Measurements from ENCODE around the gene AP4E1. TPM values are rescaled to one million over a fixed set of nuclear protein-coding genes. Genes with fewer than 3 reads are reported as not detected.

The AP4E1 gene
- total and polyA plus RNA-seq, 5 experiments from 2014 or later, result 3.6 to 18.1 (median 4.2) TPM

DNA sequence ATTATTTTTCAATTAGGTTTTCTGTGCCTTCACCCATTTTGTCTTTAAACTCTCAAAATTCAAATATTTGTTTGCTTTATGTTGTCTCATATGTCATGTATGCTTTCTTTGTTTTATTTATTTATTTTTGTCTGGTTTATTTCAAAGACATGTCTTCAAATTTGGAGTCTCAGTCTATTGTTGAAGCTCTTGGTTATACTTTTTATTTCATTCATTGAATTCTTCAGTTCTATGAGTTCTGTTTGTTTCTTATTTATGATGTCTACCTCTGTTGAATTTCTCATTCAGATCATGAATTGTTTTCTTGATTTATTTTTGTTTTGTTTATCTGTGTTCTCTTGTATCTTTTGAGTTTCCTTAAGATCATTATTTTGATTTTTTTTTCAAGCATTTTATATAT is 55.6 kb downstream of the AP4E1 start:
- Mint-ChIP-seq H3K9me3 (peaks cover 27 to 96% (median 71%) of the 10 kb centered on the region in 9 donors), H3K36me3 (peaks cover 72 to 91% (median 79%) of the 10 kb centered on the region in 3 donors)
- POLR2A ChIA-PET, result no interaction called here

DNA sequence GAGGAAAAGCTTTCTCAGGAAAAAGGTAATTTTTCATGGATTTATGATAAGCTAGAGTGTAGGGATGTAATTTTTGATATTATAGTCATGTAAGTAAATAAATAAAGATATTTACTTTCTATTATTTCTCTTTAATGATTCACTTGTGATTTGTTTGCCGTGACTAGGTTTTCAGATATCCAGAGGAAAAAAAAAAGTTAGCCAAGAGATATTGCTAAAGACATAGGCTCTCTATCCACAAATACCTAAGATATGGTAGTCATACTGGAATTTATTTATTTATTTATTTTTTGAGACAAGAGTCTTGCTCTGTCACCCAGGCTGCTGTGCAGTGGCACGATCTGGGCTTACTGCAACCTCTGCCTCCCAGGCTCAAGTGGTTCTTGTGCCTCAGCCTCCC is 59.9 kb downstream of the AP4E1 start:
- POLR2A ChIA-PET, result no interaction called here
- no peak overlapping the region for H3K27ac Mint-ChIP-seq
- H3K9me3 Mint-ChIP-seq, result peaks cover 31 to 90% (median 59%) of the 10 kb centered on the region in 9 donors
- no peaks in the 10 kb centered on the region for H3K27me3 Mint-ChIP-seq
- H3K4me3 Mint-ChIP-seq, result no peak overlapping the region
- peaks cover 70 to 94% (median 85%) of the 10 kb centered on the region in 3 donors for H3K36me3 Mint-ChIP-seq
- ATAC-seq, result no peak
- DNase-seq, result no peak
- peaks cover 0 to 5% (median 0%) of the 10 kb centered on the region in 4 donors for H3K4me1 Mint-ChIP-seq

More for the DNA sequence above, 55.6 kb downstream of the AP4E1 start:
- DNase-seq, result no peak
- ATAC-seq, result no peak
- no peak overlapping the region for H3K4me3 Mint-ChIP-seq
- H3K27ac Mint-ChIP-seq, result no peak overlapping the region
- peaks cover 0 to 2% (median 0%) of the 10 kb centered on the region in 4 donors for H3K4me1 Mint-ChIP-seq
- H3K27me3 Mint-ChIP-seq, result no peaks in the 10 kb centered on the region

DNA sequence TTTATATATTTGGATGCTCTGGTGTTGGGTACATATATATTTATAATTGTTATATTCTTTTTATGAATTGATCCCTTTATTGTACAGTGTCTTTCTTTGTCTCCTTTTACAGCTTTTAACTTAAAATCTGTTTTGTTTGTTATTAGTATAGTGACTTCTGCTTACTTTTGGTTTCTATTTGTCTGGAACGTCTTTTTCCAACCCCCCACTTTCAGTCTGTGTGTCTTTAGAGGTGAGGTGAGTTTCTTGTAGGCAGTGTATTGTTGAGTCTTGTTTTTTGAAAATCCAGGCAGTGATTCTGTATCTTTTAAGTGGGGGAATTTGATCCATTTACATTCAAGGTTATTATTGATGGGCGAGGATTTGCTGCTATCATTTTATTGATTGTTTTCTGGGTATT is 62.0 kb downstream of the AP4E1 start:
- Mint-ChIP-seq H3K9me3 (peaks cover 25 to 73% (median 49%) of the 10 kb centered on the region in 9 donors), H3K27me3 (no peaks in the 10 kb centered on the region), H3K27ac (no peak overlapping the region), H3K4me3 (no peak overlapping the region), H3K4me1 (peaks cover 0 to 5% (median 2%) of the 10 kb centered on the region in 4 donors), H3K36me3 (peaks cover 64 to 95% (median 89%) of the 10 kb centered on the region in 3 donors)
- no peak for DNase-seq
- POLR2A ChIA-PET, result no interaction called here
- ATAC-seq, result no peak

DNA sequence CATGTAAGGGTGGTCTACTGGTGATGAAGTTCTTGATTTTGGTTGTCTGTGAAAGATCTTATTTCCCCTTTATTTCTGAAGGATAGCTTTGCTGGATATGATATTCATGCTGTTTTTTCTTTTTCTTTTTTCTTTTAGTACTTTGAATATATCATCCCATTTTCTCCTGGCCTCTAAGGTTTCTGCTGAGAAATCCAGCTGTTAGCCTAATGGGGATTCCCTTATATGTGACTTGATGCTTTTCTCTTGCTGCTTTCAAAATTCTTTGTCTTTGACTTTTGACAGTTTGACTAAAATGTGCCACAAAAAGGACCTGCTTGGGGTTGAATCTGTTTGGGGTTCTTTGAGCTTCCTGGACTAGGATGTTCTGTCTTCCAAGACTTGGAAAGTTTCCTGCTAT is 62.6 kb downstream of the AP4E1 start:
- Mint-ChIP-seq H3K27me3 (no peaks in the 10 kb centered on the region), H3K4me3 (no peak overlapping the region), H3K9me3 (peaks cover 25 to 67% (median 47%) of the 10 kb centered on the region in 9 donors), H3K4me1 (peaks cover 0 to 7% (median 2%) of the 10 kb centered on the region in 4 donors), H3K36me3 (peaks cover 65 to 94% (median 86%) of the 10 kb centered on the region in 3 donors), H3K27ac (no peak overlapping the region)
- no peak for ATAC-seq
- POLR2A ChIA-PET, result no interaction called here
- no peak for DNase-seq

DNA sequence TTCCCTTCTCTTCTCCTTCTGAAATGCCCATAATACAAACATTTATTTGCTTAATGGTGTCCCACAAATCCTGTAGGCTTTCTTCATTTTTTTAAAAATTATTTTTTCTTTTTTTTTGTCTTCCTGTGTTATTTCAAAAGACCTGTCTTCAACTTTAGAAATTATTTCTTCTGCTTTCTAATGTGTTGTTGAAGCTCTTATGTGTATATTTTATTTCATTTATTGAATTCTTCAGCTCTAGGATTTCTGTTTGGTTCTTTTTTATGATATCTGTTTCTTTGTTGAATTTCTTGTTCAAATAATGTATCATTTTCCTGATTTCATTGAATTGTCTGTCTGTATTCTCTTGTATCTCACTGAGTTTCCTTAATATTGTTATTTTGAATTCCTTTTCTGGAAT is 63.1 kb downstream of the AP4E1 start:
- Mint-ChIP-seq H3K36me3 (peaks cover 65 to 93% (median 85%) of the 10 kb centered on the region in 3 donors), H3K27me3 (no peaks in the 10 kb centered on the region), H3K9me3 (peaks cover 25 to 64% (median 47%) of the 10 kb centered on the region in 9 donors), H3K4me3 (no peak overlapping the region), H3K4me1 (peaks cover 0 to 7% (median 2%) of the 10 kb centered on the region in 4 donors), H3K27ac (peak overlapping the region in 1 of 10 donors; percentile 72)
- ATAC-seq (no peak), DNase-seq (no peak)
- POLR2A ChIA-PET, result no interaction called here

DNA sequence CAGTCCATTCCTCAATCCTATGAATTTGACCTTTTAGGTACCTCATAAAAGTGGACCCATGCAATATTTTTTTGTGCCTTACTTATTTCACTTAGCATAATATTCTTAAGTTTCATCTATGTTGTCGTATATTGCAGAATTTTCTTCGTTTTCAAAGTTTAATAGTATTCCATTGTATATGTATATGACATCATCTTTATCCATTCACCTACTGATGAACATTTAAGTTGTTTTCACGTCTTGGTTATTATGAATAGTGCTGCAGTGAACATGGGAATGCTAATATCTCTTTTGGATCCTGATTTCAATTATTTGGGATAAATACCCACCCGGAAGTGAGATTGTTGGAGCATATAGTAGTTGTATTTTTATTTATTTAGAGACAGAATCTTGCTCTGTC is 65.1 kb downstream of the AP4E1 start:
- Mint-ChIP-seq H3K36me3 (peaks cover 55 to 82% (median 76%) of the 10 kb centered on the region in 3 donors), H3K9me3 (peaks cover 21 to 45% (median 37%) of the 10 kb centered on the region in 9 donors), H3K4me3 (no peak overlapping the region), H3K27me3 (no peaks in the 10 kb centered on the region), H3K27ac (peak overlapping the region in 1 of 10 donors; percentile 69), H3K4me1 (peaks cover 0 to 9% (median 2%) of the 10 kb centered on the region in 4 donors)
- POLR2A ChIA-PET, result no interaction called here
- DNase-seq, result no peak
- ATAC-seq, result no peak

DNA sequence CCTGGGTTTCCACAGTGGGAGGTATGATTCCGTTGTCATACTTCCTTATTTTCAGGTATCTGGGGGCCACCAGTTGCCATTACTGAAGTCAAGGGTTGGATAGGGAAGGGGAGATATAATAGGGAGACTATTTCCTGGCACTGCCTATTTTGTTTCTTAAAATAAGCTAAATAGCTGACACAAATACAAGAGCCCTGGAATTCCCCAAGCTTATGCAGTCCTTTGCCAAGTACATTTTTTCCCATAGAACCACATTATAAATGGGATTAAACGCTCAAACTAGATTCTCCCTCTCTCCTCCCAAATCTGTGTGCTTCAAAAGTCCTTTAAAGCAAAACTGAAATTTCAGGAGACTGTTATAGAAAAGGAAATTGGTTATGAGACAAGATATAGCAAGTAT is 68.7 kb downstream of the AP4E1 start:
- ATAC-seq (no peak), DNase-seq (no peak)
- H3K27ac Mint-ChIP-seq, result no peak overlapping the region
- H3K4me1 Mint-ChIP-seq, result peaks cover 0 to 16% (median 5%) of the 10 kb centered on the region in 4 donors
- POLR2A ChIA-PET, result no interaction called here
- H3K4me3 Mint-ChIP-seq, result no peak overlapping the region
- peaks cover 40 to 78% (median 73%) of the 10 kb centered on the region in 3 donors for H3K36me3 Mint-ChIP-seq
- H3K27me3 Mint-ChIP-seq, result no peaks in the 10 kb centered on the region
- H3K9me3 Mint-ChIP-seq, result peaks cover 0 to 13% (median 9%) of the 10 kb centered on the region in 9 donors

DNA sequence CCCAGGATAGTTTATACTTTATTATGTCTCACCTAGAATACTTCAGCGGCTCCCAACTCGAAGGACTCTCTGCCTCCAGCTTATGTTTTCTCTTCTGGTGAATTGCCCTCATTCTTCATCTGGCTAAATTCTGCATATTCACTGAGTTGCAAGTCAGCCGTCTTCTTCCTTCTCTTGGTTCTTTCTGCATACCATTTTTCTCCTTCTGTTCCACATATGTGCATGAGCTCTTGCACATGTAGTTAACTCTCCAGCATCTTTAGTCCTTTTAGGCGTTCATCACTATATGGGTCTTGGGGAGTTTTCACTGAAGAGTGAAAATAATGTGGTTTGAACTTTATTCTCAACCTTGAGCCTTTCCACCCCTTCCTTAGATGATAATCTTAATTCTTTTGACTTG is 70.1 kb downstream of the AP4E1 start:
- no peak for ATAC-seq
- peaks cover 0 to 16% (median 5%) of the 10 kb centered on the region in 4 donors for H3K4me1 Mint-ChIP-seq
- peaks cover 2 to 10% (median 6%) of the 10 kb centered on the region in 9 donors for H3K9me3 Mint-ChIP-seq
- no peak overlapping the region for H3K27ac Mint-ChIP-seq
- DNase-seq, result no peak
- POLR2A ChIA-PET, result no interaction called here
- no peaks in the 10 kb centered on the region for H3K27me3 Mint-ChIP-seq
- H3K36me3 Mint-ChIP-seq, result peaks cover 42 to 79% (median 70%) of the 10 kb centered on the region in 3 donors
- no peak overlapping the region for H3K4me3 Mint-ChIP-seq

DNA sequence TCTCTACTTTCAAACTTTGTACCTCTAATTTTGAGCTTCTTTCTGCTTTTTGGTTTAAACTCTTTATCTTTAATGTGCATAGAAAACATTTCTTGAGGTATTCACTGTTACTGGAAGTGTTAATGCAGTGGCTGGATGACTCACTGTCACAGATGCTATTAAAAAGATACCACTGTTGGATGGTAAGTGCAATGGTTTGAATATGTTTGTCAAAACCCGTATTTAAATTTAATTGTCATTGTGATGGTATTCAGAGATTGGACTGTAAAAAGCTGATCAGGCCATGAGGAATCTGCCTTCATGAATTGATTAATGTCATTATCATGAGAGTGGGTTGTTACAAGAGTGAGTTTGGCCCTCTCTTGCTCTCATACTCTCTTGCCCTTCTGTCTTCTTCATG is 70.6 kb downstream of the AP4E1 start:
- no peak for ATAC-seq
- H3K4me3 Mint-ChIP-seq, result no peak overlapping the region
- H3K27me3 Mint-ChIP-seq, result no peaks in the 10 kb centered on the region
- no peak for DNase-seq
- peaks cover 0 to 13% (median 6%) of the 10 kb centered on the region in 9 donors for H3K9me3 Mint-ChIP-seq
- H3K36me3 Mint-ChIP-seq, result peaks cover 44 to 79% (median 70%) of the 10 kb centered on the region in 3 donors
- H3K4me1 Mint-ChIP-seq, result peaks cover 0 to 16% (median 5%) of the 10 kb centered on the region in 4 donors
- no peak overlapping the region for H3K27ac Mint-ChIP-seq
- POLR2A ChIA-PET, result no interaction called here

DNA sequence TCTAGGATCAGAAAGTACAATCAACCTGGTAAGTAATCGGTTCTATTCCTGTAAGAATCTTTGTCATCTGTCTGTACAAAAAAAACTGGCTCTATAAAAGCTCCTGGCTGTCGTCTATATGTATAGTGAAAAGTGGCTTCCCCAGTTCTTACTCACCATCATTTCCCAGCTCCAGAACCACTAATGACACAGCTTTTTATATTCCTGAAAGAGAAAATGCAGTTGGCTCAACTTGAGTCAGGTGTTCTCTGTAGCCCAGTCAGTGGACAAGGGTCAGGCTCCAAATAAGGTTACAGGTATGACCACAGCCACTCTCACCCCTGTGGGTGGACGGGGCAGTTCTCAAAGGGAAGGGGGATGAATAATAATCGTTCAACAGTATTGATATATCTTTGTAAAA is 85.1 kb downstream of the AP4E1 start:
- POLR2A ChIA-PET, result no interaction called here
- Mint-ChIP-seq H3K4me1 (peaks cover 0 to 5% (median under 1%) of the 10 kb centered on the region in 4 donors), H3K9me3 (no peaks in the 10 kb centered on the region), H3K27me3 (no peaks in the 10 kb centered on the region), H3K4me3 (no peak overlapping the region), H3K36me3 (peaks cover 5 to 74% (median 19%) of the 10 kb centered on the region in 3 donors), H3K27ac (no peak overlapping the region)
- ATAC-seq (no peak), DNase-seq (no peak)

DNA sequence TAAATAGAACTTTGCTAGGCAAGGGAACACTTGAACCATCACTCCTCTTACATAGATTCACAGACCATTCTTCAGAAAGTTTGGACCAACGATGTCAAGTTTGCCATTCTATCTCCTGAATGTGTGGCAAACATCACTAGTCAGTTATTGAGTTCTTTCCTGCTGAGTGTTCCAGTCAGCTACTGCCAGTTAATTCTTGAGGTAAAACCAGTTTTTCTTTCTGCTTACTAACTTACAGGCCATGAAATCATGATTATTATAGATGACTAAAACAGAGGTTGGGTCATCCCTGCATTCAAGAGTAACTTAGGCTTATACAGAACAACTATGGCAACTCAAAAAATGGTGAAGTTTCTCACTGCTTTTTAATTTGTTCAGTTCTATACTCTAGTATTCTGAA is 88.2 kb downstream of the AP4E1 start:
- DNase-seq, result no peak
- H3K27ac Mint-ChIP-seq, result no peak overlapping the region

DNA sequence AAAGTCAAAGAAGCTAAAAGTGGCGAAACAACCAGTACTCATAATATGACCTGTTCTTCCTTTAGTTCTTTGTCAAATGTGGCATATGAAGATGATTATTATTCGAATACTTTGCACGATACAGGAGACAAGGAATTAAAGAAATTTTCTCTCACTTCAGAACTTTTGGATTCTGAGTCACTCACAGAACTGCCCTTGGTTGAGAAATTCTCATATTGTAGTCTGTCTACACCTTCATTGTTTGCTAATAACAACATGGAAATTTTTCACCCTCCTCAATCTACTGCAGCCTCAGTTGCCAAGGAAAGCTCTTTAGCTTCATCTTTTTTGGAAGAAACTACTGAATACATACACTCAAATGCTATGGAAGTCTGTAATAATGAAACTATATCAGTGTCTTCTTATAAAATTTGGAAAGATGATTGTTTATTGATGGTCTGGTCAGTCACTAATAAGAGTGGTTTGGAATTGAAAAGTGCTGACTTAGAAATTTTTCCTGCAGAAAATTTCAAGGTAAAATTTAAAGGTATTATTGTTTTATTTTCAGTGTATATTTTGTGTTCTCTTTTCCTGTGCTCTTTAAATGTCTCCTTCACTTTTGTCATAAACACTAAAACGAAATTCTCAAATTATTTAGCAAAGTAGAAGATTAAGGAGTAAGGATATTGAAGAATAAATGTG is 89.0 kb downstream of the AP4E1 start:
- peaks cover 15 to 75% (median 41%) of the 10 kb centered on the region in 3 donors for H3K36me3 Mint-ChIP-seq
- H3K27me3 Mint-ChIP-seq, result no peaks in the 10 kb centered on the region
- no peaks in the 10 kb centered on the region for H3K9me3 Mint-ChIP-seq
- POLR2A ChIA-PET, result no interaction called here
- no peak overlapping the region for H3K27ac Mint-ChIP-seq
- no peak overlapping the region for H3K4me3 Mint-ChIP-seq
- peaks cover 0 to 5% (median under 1%) of the 10 kb centered on the region in 4 donors for H3K4me1 Mint-ChIP-seq
- DNase-seq (no peak), ATAC-seq (no peak)

More for the DNA sequence above, 88.2 kb downstream of the AP4E1 start:
- peaks cover 0 to 5% (median under 1%) of the 10 kb centered on the region in 4 donors for H3K4me1 Mint-ChIP-seq
- H3K27me3 Mint-ChIP-seq, result no peaks in the 10 kb centered on the region
- POLR2A ChIA-PET, result no interaction called here
- no peaks in the 10 kb centered on the region for H3K9me3 Mint-ChIP-seq
- H3K4me3 Mint-ChIP-seq, result no peak overlapping the region
- H3K36me3 Mint-ChIP-seq, result peaks cover 9 to 75% (median 35%) of the 10 kb centered on the region in 3 donors
- no peak for ATAC-seq

DNA sequence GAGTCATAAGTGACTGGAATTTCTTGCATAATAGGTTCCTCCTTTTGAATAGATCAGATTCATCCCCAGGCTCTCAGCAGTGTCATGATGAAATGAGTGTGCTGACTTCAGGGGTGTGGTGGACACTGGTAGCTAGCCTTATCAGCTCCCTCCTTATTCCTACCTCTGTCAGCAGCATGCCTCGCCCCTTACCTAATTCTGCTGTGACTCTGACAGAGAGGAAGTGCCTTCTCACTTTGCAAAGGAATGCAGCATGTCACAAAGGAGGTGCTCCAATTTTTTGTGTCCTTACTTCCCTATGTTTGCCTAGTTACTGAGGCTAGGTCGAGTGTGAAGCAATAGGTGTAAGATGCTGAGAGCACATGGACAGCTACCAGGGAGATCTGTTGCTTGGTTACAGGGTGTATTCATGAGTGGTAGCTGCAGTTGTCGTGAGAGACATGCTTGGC is 95.6 kb downstream of the AP4E1 start:
- ATAC-seq (no peak), DNase-seq (no peak)
- Mint-ChIP-seq H3K36me3 (peaks cover 35 to 70% (median 52%) of the 10 kb centered on the region in 3 donors), H3K4me3 (no peak overlapping the region), H3K27ac (no peak overlapping the region), H3K9me3 (peaks cover 0 to 19% (median 7%) of the 10 kb centered on the region in 9 donors), H3K27me3 (no peaks in the 10 kb centered on the region), H3K4me1 (peaks cover 0 to 4% (median 0%) of the 10 kb centered on the region in 4 donors)
- POLR2A ChIA-PET, result no interaction called here

Data from naive thymus-derived CD8-positive, alpha-beta T cell (primary cell).